SW480 (cell line): Measurements from ENCODE around the gene BEGAIN.

Source experiments
- DNase-seq: peaks from one replicate; pipeline ENCODE4 v3.0.0-alpha.2; 2016; ENCODE audit warnings: low spot score

BEGAIN gene

GRCh38 chr14:100601064-100601463, 13.8 kb upstream of the BEGAIN start:
- DNase-seq = no peak

GRCh38 chr14:100599981-100600380, 12.8 kb upstream of the BEGAIN start:
- no peak for DNase-seq

DNA sequence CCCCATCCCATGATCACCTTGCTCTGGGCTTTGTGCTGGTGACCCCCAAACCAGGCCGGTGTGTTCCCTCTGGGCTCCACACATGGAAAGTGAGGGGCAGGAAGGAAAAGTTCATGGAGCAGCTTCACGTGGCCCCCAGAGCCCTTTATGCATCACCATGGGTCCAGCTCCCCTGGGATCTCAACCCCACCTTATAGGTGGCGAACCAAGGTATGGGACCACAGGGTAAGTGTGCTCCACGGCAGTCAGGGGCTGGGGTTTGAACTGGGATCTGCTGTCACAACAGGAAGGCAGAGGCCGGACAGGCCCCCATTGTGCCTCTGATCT, 7.4 kb upstream of the BEGAIN start:
- no peak for DNase-seq

DNA sequence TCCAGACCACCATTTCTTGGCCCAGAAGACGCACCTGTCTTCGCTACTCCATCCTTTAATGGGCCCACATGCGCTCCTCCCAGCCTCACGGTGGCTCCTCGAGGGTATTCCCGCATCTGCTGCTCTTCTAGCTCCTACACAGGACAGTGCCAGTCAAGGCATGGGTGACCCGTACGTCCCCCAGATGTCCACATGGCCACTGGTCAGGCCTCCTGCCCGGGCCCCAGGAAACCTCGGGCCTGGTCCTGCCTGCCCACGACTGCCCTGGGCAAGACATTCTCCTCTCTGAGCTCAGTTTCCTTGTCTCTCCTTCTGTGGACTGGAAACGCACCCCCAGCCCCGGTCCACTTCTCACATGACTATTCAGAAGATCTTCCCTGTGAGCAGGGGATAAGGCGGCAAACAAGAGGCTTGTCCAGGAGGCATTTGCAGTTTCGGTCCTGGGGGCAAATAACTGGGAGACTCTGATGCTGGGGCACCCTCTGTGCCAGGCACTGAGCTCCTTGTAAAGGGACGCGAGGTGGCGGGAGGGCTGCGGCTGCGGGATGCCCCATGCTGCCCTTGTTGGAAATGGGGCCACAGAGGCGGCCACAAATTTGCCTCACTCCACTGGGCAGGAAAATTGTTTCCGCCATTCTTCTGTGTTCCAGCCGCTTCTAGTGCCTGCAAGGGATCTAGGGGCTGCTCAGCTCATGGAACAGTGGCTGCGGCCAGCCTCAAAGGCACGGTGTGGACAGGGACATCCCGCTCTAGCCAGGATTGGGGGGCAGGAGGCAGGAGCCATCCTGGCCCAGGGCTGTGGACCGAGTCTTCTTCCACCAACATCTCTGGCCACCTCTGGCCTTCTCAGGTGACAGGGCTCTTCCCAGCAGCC, 6.8 kb upstream of the BEGAIN start:
- no peak for DNase-seq

- DNase-seq = no peak
Observed at GRCh38 chr14:100592972-100593371, 5.8 kb upstream of the BEGAIN start.

DNA sequence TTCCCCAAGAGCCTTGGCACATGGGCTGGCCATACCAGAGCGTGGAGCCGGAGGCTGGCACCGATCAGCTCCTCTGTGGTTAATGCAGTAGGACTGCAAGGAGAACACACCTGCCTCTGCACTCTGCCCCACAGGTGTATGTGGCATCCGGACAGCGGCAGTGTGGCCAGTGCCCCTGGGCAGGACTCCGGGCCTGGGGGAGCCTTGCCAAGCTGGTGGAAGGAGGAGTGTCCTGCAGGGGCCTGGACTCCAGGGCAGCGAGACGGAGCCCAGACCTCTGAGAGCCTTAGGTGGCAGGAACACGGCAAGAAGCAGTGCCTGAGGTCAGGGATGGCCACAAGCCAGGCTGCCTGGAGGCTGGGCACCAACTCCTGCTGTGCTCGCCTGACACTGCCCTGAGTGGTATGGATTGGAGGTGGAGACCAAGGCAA, 5.3 kb upstream of the BEGAIN start:
- no peak for DNase-seq

- DNase-seq = no peak
Observed at GRCh38 chr14:100591453-100592371, 4.5 kb upstream of the BEGAIN start.

DNA sequence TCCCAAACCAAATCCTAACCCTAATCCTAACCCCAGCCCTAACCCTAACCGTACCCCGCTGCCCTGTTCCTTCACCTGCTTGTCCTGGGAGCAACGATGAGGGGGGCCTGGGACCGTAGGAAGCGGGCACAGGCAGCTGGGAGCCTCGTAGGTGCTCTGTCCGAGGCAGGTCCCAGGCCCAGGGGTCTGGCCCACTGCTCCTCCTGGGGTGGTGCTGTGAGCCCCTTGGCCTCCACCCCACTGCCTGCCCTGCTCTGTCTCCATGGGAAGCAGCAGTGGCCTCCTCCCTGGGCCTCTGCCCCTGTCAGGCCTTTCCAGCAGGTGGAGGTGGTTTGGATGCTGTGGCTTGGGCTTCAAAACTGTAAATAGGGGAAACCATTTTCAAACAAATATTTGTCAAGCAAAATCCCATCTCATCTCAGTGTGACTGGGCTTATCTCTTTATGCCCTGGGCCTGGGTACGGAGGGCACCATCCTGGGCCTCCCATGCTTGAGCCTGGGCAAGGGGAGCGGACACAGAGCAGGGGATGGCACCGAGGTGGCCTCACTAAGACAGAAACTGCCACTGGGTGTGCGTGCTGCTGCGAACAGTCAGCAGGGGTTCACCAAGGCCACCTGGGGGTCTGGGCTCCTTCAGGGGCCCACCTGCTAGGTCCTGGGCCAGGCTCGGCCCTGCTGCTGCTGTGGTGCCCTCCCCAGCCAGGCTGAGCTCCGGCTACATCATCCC, 3.7 kb upstream of the BEGAIN start:
- DNase-seq = no peak

- DNase-seq = no peak
Observed at GRCh38 chr14:100589760-100590469, 2.7 kb upstream of the BEGAIN start.

DNA sequence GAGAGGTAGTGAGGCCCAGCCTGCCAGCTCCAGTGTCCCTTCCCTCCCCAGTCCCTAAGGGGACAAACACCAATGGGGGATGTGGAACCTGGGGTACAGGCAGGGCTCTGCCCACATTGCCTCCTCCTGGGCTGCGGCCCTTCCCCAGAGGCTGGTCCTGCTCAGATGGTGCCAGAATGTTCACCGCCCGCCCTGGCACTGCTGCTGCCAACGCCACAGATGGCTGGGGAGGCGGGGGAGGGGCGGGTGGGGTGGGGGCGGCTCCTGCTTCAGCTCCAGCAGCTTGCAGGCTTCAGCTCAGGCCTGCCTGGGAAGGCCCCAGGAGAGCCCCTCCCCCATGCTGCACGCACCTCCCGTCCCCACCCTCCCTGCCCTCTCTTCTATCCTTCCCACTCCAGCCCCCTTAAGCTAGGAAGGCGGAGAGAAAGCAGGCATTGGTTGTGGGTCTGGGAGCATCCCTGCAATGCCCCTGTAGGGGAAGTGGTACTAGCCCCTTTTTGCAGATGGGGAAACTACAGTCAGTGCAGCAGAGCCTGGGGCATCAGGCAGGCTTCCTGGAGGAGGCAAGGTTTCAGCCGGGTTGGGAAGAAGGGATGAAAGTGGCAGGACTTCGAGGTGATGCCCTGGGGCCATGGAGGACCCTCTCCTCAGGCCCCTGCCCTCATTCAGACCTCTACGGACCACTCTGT, 2.0 kb upstream of the BEGAIN start:
- DNase-seq = no peak

- no peak for DNase-seq
Observed at GRCh38 chr14:100588671-100589070, 1.5 kb upstream of the BEGAIN start.

DNA sequence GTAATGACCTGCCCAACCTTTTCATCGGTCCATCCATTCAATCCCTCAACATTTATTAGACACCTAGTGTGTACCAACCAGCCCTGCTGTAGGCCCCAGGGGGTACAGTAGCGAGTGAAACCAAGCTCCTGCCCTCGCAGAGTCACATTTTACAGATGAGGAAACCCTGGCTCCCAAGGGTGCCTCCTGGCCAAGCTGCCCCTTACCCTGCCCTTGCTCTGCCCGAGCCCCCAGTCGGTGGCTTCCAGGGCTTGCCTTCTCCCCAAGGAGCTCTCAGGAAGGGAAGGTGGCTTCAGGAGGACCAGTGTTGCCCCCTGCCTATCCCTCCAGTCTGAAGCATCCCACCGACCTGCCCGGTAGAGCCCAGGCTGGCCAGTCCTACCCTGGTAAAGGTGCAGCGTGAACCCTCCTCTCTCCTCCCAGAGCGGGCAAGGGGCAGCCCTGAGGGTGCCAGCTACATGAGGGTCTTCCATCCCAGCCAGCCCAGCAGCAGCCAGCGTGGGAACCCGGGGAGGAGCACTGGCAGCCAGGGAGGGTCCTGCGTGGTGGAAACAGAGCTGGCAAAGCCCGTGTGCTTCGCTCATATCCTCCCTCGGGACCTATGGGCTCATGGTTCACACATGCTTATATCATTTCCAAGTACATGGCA, 670 bp upstream of the BEGAIN start:
- no peak for DNase-seq

GRCh38 chr14:100586403-100587085, 673 bp downstream of the BEGAIN start:
- peak; percentile 90 for DNase-seq

DNA sequence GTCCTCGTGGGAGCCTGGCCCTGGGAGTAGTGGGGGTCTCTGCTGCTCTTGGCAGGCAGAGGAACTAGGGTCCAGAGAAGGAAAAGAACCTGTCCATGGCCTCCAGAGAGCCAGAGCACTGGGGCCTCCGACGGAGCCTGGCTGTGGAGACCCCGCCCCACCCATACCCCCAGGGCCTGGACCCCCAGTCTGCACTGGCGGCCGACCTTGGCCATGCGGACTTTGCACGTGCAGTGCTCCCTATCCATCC, 1.1 kb downstream of the BEGAIN start:
- no peak for DNase-seq

GRCh38 chr14:100585448-100586152, 1.6 kb downstream of the BEGAIN start:
- no peak for DNase-seq

DNA sequence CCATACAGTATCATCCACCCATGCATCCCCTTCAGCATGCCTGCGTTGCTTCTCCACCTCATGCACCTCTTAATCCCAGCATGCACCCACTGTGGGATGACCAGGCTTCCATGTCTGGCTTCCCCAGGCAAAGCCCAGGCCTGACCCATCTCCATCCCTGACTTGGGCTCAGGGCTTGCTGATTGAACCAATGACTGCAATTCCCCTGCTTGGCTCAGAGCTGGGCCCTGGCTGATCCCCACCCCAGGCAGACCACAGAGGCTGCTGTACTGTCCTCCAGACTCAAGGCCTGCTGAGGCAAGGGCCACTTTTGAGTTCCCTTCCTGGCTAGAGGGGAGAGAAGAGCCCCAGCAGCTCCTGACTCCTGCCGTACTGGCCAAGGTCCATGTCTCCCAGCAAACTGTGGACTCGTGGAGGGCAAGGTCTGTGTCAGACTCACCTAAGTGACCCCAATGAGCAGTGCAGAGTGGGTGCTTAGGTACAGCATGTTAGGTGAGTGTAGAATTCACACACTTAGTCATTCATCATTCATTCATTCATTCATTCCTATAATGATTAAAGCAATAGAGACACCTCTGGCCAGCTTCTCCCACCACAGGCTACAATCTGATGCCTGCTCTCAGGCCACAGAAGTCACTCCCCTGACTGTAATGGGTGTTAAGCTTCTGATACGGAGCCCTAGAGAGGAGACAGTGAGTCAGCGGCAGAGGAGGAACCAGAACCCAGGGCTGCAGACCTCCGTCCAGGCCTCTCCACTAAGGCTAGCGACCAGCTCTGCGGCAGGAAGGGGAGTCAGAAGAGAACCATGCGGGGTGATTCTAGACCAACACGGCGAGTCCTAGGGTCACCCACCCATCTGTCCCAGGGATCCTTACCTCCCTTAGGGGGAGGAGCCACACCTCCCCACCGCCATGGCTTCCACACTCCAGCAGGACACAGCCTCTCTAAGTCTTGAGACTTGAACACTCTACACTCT, 2.9 kb downstream of the BEGAIN start:
- no peak for DNase-seq

DNA sequence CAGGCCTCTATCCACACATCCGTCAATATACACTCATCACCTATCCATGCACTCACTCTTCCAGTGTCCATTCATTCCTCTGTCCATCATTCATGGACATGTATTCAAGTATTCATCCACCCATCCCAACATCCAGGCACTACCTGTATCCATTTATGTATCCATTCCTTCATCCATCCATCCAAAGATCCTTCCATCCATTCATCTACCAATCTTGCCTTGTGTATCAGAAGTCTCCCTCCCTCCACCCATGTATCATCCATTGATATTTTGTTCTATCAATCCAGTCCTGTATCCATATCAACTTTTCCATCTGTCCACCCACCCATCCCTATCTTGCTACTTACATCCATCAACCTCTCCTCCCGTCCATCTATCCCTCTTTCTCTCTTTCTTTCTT, 4.0 kb downstream of the BEGAIN start:
- no peak for DNase-seq

DNA sequence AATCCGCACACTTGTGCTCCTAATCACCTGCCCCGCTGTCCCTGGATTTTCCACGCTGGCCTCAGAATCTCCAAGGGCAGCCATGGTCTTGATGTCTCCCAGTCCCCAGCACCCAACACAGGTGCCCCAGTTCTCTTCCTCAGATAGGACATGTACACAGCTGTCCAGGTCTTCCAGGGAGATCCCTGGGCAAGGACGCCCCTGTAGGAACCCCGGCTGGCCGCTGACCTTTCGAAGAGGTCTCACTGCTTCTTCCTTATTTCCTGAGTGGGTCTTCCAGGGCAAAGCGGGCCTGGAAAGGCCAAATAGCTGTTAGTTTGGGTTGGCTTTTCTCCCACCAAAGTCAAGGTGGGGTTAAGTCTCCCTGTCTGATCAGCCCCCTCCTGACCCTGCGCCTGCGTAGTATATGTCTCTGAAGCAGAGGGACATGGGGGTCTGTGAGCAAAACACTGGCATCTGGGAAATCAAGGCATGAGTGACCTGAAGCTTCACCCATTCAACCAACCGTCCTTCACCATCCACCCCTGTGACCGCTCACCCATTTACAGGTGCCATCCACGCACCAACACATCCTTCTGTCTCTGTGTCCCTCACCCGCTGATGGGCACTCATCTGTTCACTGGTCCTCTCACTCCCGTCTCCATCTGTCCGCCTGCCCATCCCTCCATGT, 4.6 kb downstream of the BEGAIN start:
- DNase-seq = no peak
